ENCODE data around the gene NUDT19. TPM values are rescaled to one million over a fixed set of nuclear protein-coding genes. Genes with fewer than 3 reads are reported as not detected.
A peak's percentile ranks its signal among the peaks of the same experiment; 100 is the strongest.

NUDT19 gene
- total and polyA plus RNA-seq, 9 of the 15 experiments (the other 6 are each of a cell fraction or from before 2014, with no cell fraction given), result 9.6 to 38.6 (median 14.4) TPM

GRCh38 chr19:32691952-32692726 is 518 bp downstream of the NUDT19 start (continued):
- TF ChIP-seq ZBTB40 (IDR thresholded peaks at IDR 0.05) (no peak), ZBTB40 (CRISPR knock-in tag; IDR thresholded peaks at IDR 0.05) (no peak), ZNF507 (tag; conservative IDR thresholded peaks at IDR 0.05) (no peak), SUPT5H (IDR thresholded peaks at IDR 0.05) (no peak; the same call in 1 of the 2 replicates), NFYB (IDR thresholded peaks at IDR 0.05; ENCODE audit: extremely low read depth, insufficient read length) (no peak), NBN (IDR thresholded peaks at IDR 0.05; ENCODE audit: low read depth) (no peak), ZNF134 (CRISPR knock-in tag; conservative IDR thresholded peaks at IDR 0.05) (peak; percentile 20; the same call in 1 of the 2 replicates), ZNF830 (CRISPR knock-in tag; IDR thresholded peaks at IDR 0.05) (no peak)

Measured in K562 (cell line).